ENCODE results near the gene OOSP4A.
"Not testable (repeated sequence)": the region's sequence is repeated elsewhere in the genome, so short reads cannot be mapped to it uniquely, and the experiment has no call there.

The OOSP4A gene

DNA sequence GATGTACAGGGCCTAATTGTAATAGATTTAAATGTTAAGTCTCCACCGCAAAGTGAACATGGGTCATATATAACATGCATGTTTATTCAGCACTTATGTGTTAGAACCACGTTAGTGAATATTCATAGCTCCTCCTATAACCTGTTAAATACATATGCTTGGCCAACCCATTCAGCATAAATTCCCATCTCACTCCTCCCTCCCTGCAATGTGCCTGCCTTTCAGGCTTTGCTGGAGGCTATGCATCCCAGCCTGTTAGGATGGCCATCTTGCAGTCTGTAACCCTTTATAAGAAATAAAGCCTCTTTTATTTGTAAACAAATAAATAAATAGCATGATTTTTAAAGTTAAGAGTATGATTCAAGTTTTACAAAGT lies 1.7 kb upstream of the OOSP4A start:
- DNase-seq (no peak), ATAC-seq (no peak)
- no peaks in the 10 kb centered on the region for H3K27me3 Mint-ChIP-seq
- H3K27ac Mint-ChIP-seq = no peak overlapping the region
- H3K9me3 Mint-ChIP-seq = no peaks in the 10 kb centered on the region
- no peaks in the 10 kb centered on the region for H3K4me1 Mint-ChIP-seq
- no peak overlapping the region for H3K4me3 Mint-ChIP-seq

DNA sequence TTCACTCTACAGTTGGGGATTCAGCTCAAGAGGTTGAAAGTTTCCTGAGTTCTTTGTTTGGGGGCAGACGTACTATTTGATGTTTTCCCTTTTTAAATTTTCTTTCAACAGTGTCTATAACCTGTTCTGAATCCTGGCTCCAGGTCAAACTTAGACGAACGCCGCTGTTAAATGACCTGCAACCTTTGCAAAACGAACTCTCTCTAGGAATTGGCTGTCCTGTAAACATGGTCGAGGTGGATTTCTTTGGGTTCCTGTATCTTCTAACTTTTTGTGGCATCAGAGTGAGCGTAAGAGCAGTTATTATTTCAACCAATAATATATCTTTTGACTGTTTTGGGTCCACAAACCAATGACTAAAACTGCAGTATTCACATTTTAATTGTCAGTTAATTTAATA lies 1.6 kb downstream of the OOSP4A start:
- Mint-ChIP-seq H3K27ac (no peak overlapping the region), H3K9me3 (no peaks in the 10 kb centered on the region), H3K4me1 (no peaks in the 10 kb centered on the region), H3K4me3 (no peak overlapping the region), H3K27me3 (no peaks in the 10 kb centered on the region)
- ATAC-seq (no peak), DNase-seq (no peak)

DNA sequence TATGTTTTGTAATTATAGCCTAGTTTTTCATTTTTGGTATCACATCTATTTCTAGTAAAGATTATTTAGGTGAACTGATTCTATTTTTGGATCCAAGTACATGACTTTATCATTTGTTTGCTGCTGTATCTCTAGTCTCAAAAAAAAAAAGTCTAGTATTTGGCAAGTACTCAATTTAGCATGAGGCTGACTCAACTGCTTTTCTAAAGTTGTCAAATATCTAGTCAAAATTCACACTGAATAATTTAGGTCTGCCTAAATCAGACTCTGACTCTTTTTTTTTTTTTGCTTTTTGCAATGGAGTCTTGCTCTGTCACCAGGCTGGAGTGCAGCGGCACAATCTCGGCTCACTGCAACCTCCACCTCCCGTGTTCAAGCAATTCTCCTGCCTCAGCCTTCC lies 2.4 kb downstream of the OOSP4A start:
- Mint-ChIP-seq H3K4me3 (no peak overlapping the region), H3K27ac (no peak overlapping the region), H3K4me1 (no peaks in the 10 kb centered on the region), H3K27me3 (no peaks in the 10 kb centered on the region), H3K9me3 (no peaks in the 10 kb centered on the region)
- DNase-seq (no peak), ATAC-seq (no peak)

DNA sequence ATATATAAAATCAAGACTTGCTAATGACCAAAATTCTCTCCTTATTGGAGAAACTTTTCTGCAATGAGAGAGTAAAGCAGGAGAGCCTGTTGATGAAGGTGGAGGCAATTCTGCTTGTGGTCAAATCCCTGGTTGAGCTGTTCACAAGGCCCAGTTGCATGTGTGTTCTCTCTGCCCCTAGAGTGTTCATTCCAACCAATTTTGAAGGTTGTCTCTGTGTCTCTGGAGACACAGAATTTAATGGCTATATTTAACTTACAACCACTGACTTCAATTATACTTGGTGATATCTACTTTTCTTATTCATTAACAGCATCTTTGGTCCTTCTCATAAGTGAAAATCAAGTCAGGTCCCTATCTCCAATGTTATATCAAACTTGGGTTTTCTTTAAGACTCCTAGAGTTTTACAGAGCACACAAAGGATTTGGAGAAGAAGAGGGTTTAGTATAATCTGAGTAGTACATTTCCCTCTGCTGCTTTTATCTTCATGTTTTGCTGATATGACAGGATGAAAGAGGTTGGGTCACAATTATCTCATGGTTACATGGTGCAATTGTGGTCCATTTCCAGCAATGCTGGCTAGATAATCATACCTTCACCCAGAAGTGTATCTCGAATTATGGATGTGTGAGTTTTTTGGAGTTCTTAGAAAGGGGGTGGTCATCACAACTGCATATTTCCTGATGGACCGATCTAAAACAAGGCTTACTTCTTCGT lies 4.0 kb downstream of the OOSP4A start:
- H3K4me1 Mint-ChIP-seq = no peaks in the 10 kb centered on the region
- H3K27me3 Mint-ChIP-seq = no peaks in the 10 kb centered on the region
- H3K4me3 Mint-ChIP-seq = no peak overlapping the region
- H3K27ac Mint-ChIP-seq = no peak overlapping the region
- DNase-seq = no peak
- H3K9me3 Mint-ChIP-seq = no peaks in the 10 kb centered on the region
- no peak for ATAC-seq

DNA sequence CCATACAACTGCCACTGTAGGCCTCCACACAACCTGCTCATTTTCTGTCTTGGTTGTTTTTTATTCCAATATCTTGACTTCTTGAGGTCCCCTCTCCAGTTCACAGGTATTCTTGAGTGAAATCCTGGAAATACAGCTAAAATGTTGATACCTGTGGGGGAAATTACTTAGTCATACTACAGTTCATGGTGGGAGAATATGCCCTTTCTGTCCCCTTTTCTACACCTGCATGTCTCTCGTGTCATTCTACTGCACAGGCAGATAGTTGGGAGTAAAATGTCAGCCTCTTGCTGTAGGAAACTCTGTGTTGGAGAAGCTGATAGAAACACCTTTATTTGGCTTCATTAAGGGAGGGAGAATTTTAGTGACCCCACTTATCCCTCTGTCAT lies 4.6 kb downstream of the OOSP4A start:
- no peak overlapping the region for H3K4me3 Mint-ChIP-seq
- ATAC-seq = no peak
- DNase-seq = no peak
- H3K27ac Mint-ChIP-seq = no peak overlapping the region
- no peaks in the 10 kb centered on the region for H3K9me3 Mint-ChIP-seq
- H3K27me3 Mint-ChIP-seq = no peaks in the 10 kb centered on the region
- H3K4me1 Mint-ChIP-seq = no peaks in the 10 kb centered on the region

DNA sequence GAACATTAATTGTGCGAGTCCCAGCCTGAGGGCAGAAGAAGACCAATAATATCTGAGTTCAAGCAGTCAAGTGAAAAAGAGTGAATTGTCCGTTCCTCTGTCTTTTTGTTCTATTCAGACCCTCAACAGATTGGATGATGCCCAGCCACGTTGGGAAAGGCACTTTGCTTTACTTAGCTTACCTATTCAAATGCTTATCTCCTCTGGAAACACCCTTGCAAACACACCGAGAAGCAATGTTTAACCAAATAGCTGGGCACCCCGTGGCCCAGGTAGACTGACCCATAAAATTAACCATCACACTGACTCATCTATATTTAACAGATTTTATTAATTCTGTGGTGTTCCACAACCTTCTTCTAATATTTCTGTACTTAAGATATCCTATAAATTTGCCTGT lies 9.3 kb downstream of the OOSP4A start:
- Mint-ChIP-seq H3K4me1 (no peaks in the 10 kb centered on the region), H3K4me3 (no peak overlapping the region), H3K9me3 (no peaks in the 10 kb centered on the region), H3K27me3 (no peaks in the 10 kb centered on the region), H3K27ac (no peak overlapping the region)
- DNase-seq (no peak), ATAC-seq (no peak)

DNA sequence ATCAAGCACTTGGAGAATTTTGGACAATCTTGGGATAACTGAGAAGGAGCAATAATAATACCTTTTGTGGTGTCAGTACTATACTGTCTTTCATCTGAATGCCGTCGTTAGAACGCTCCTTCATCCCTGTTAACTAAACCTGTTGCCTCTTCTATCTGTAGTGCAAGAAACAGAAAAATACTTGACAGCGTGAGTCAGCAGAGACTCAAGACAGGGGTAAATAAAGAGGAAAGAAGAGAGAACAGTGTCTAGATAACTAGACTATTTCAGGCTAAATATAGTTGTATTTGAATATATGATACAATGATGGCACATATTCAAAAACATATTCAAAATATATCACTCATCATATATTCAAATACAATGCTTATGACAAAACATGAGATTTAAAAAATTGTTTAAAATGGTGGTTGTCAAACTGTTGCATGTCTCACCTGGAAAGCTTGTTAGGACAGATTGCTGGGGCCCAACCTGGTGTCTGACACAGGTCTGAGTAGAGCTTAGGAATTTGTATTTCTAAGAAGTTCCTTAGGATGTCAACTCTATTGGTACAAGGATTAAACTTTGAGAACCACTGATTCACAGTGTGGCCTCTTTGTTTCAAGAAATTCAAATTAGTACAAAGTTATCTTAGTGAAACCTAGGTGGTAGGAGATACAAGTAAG lies 17.4 kb downstream of the OOSP4A start:
- Mint-ChIP-seq H3K27me3 (no peaks in the 10 kb centered on the region), H3K9me3 (no peaks in the 10 kb centered on the region), H3K4me3 (no peak overlapping the region), H3K4me1 (no peaks in the 10 kb centered on the region), H3K27ac (no peak overlapping the region)
- no peak for ATAC-seq
- DNase-seq = no peak

DNA sequence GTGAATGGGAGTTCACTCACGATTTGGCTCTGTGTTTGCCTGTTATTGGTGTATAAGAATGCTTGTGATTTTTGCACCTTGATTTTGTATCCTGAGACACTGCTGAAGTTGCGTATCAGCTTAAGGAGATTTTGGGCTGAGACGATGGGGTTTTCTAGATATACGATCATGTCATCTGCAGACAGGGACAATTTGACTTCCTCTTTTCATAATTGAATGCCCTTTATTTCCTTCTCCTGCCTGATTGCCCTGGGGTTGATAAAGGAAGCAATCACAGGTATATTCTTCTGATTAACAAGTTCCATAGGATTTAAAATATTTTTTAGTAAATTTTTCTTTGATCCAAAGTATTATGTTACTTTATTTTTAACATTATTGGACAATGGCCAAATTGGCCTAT lies 18.2 kb downstream of the OOSP4A start:
- H3K27ac Mint-ChIP-seq, H3K9me3 Mint-ChIP-seq, H3K4me1 Mint-ChIP-seq, H3K27me3 Mint-ChIP-seq, DNase-seq, ATAC-seq, H3K4me3 Mint-ChIP-seq: not testable (repeated sequence)

DNA sequence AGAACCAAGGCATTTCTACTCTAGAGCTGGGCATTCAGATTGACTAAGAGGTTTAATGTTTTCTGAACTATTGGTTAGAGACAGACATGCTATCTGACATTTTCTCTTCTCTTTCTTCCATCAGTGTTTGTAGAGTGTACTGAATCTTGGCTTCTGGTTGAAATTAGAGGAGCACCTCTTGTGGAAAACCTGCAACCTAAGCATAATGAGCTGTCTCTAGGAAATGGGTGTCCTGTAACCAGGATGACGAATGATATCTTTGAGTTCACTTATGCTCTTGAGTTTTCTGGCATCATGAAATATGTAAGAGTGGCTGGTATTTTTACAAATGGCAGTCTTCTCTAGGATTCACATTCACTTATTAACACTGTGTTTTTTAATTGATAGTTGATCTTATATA lies 19.4 kb downstream of the OOSP4A start:
- Mint-ChIP-seq H3K9me3 (no peaks in the 10 kb centered on the region), H3K4me1 (no peaks in the 10 kb centered on the region), H3K4me3 (no peak overlapping the region), H3K27me3 (no peaks in the 10 kb centered on the region), H3K27ac (no peak overlapping the region)
- ATAC-seq = no peak
- no peak for DNase-seq

DNA sequence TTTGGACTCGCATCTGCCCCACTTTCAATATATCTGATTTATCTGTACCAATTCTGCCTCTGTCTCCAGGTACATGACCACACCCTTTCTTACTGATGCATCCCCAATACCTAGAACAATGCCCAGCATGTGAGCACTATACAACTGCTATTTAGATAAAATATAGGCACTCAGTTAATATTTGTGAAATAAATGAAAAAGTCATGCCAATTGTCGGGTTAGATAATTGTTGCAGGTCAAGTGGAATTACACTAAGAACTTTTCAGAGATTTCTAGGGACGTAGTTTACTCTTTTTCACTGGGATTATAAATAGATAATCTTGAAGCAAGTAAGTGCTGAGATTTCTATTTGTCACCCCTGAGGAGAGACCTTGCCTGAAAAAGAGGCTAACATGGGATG lies 20.5 kb downstream of the OOSP4A start:
- no peak overlapping the region for H3K27ac Mint-ChIP-seq
- ATAC-seq (no peak), DNase-seq (no peak)
- peaks cover 6 to 7% of the 10 kb centered on the region in 2 donors for H3K9me3 Mint-ChIP-seq
- H3K4me1 Mint-ChIP-seq = no peaks in the 10 kb centered on the region
- no peaks in the 10 kb centered on the region for H3K27me3 Mint-ChIP-seq
- H3K4me3 Mint-ChIP-seq = no peak overlapping the region

DNA sequence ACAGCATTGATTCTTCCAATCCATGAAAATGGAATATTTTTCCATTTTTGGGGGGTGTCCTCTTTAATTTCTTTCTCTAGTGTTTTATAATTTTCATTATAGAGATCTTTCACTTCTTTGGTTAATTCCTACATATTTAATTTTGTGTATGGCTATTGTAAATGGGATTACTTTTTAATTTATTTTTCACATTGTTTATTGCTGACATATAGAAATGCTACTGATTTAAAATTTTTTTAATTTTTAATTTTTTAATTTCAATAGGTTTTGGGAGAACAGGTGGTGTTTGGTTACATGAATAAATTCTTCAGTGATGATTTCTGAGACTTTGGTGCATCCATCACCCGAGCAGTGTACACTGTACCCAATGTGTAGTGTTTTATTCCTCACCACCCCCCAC lies 26.6 kb downstream of the OOSP4A start:
- ATAC-seq (no peak), DNase-seq (no peak)
- Mint-ChIP-seq H3K9me3 (peaks cover 19 to 33% of the 10 kb centered on the region in 2 donors), H3K27ac (no peak overlapping the region), H3K27me3 (peaks cover 21% of the 10 kb centered on the region), H3K4me3 (no peak overlapping the region), H3K4me1 (no peaks in the 10 kb centered on the region)

DNA sequence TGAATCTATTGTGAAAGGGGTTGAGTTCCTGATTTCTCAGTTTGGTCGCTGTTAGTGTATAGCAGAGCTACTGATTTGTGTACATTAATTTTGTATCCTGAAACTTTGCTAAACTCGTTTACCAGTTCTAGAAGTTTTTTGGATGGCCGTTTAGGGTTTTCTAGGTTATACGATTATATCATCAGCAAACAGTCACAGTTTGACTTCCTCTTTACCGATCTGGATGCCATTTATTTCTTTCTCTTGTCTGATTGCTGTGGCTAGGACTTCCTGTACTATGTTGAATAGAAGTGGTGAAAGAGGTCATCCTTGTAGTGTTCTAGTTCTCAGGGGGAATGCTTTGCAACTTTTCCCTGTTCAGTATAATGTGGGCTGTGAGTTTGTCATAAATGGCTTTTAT lies 28.6 kb downstream of the OOSP4A start:
- ATAC-seq = no peak

DNA sequence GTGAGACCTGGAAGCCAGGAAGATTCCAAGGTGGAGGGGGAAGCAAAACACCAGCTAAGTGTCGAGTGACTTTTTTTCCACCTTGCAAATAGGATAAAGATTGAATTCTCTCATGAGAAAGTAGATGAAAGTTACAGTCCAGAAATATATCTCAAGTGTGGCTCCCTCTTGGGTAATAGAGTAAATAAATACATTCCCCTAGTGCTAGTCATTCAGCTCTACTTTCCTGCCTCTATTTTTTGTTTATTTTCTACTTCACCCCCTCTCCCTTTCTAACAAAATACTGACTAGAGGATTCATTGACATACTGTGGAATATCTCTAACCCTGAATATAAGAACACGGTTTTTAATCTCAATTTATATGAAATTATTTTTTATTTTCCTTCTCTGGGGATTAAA lies 34.0 kb downstream of the OOSP4A start:
- Mint-ChIP-seq H3K9me3 (no peaks in the 10 kb centered on the region), H3K4me3 (no peak overlapping the region), H3K4me1 (no peaks in the 10 kb centered on the region), H3K27me3 (peaks cover 13% of the 10 kb centered on the region), H3K27ac (no peak overlapping the region)
- no peak for ATAC-seq
- no peak for DNase-seq

More for the DNA sequence above, 28.6 kb downstream of the OOSP4A start:
- H3K4me3 Mint-ChIP-seq = no peak overlapping the region
- H3K27ac Mint-ChIP-seq = no peak overlapping the region
- H3K9me3 Mint-ChIP-seq = peaks cover 19 to 33% of the 10 kb centered on the region in 2 donors
- H3K27me3 Mint-ChIP-seq = peaks cover 21% of the 10 kb centered on the region
- H3K4me1 Mint-ChIP-seq = no peaks in the 10 kb centered on the region
- DNase-seq = no peak

DNA sequence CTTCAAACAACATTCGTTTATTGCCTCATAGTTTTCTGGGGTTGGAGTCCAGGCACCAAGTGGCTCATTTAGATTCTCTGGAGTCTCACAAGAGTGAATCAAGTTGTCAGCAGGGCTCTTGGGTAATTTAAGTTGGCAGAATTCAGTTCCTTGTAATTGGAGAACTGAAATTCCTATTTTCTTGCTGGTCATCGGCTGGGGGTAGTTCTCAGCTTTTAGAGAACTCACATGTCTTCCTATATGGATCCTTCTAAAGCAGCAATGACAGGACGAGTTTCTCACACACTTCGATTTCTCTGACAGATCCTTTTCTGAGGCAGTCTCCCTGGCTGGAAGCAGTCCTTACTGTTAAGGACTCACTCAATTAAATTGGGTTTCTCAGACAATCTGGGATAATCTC lies 35.9 kb downstream of the OOSP4A start:
- H3K9me3 Mint-ChIP-seq = no peaks in the 10 kb centered on the region
- DNase-seq = no peak
- H3K27me3 Mint-ChIP-seq = peaks cover 14% of the 10 kb centered on the region
- H3K4me1 Mint-ChIP-seq = no peaks in the 10 kb centered on the region
- no peak for ATAC-seq
- H3K27ac Mint-ChIP-seq = no peak overlapping the region
- no peak overlapping the region for H3K4me3 Mint-ChIP-seq

DNA sequence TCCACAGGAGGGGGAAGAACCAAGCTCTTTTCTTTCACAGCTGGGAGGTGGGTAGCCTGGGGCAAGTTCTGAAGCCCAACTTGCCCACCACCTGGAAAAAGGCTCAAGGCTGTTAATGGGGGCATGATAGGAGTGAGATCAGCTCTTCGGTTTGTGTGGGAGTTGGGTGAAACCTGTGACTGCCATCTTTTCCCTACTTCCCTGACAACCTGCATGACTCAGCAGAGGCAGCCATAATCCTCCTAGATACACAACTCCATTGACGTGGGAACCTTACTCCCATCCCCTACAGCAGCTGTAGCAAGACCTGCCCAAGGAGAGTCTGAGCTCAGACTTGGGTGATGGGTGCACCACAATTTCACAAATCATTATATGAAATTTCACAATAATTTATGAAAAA lies 39.9 kb downstream of the OOSP4A start:
- H3K9me3 Mint-ChIP-seq = no peaks in the 10 kb centered on the region
- DNase-seq (no peak), ATAC-seq (no peak)
- peaks cover 22% of the 10 kb centered on the region for H3K27me3 Mint-ChIP-seq
- H3K4me1 Mint-ChIP-seq = no peaks in the 10 kb centered on the region
- no peak overlapping the region for H3K4me3 Mint-ChIP-seq
- no peak overlapping the region for H3K27ac Mint-ChIP-seq

DNA sequence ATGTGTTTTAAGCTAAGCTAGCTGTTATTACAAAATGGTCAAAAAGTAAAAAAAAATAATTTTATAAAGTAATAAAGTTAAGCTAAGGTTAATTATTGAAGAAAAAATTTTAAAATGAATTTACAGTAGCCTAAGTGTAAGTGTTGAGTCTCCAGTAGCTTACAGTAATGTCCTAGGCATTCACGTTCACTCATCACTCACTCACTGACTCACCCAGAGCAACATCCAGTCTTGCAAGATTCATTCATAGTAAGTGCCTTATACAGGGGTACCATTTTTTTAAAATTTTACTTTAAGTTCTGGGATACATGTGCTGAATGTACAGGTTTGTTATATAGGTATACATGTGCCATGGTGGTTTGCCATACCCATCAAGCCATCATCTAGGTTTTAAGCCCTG lies 41.5 kb downstream of the OOSP4A start:
- H3K4me3 Mint-ChIP-seq = no peak overlapping the region
- no peak overlapping the region for H3K27ac Mint-ChIP-seq
- DNase-seq (no peak), ATAC-seq (no peak)
- peaks cover 33% of the 10 kb centered on the region for H3K27me3 Mint-ChIP-seq
- H3K4me1 Mint-ChIP-seq = no peaks in the 10 kb centered on the region
- H3K9me3 Mint-ChIP-seq = no peaks in the 10 kb centered on the region

DNA sequence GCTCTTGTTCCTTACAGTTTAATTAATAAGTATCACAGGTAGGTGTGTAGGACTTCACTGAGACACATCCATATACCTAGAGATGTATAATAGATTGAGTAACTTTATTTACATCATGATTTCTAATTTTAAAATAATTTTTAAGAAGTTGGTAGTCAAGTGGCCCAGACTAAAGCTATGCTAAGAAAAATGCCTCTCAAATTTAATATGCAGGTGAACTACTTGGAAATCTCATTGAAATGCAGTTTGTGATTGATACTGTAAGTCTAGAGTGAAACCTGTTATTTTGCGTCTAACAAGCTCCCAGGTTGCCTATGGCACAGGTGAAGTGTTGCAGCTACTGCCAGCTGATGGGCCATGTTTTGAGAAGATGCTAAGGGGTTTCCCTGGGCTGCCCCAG lies 53.0 kb downstream of the OOSP4A start, which contains the start of gene OOSP4B:
OOSP4B (plus strand) TSS at position 301 of the 400 bp plus-strand sequence.
- Mint-ChIP-seq H3K4me1 (no peaks in the 10 kb centered on the region), H3K4me3 (no peak within 1 kb of the TSS), H3K27ac (no peak within 1 kb of the TSS), H3K27me3 (no peaks in the 10 kb centered on the region), H3K9me3 (no peaks in the 10 kb centered on the region)
- no peak for DNase-seq
- ATAC-seq = no peak

All from stimulated activated naive CD8-positive, alpha-beta T cell treated with anti-CD3 and anti-CD28 coated beads, Interleukin-15, amount 100 ng/mL, for 72 hours (primary cell).